GM18526 (cell line): ENCODE results near the gene TDRD7.

Source experiments
- POLR2A ChIP-seq: IDR thresholded peaks from 3 replicates; pipeline ENCODE4 v1.6.1; 2011; ENCODE audit not compliant: insufficient read length; ENCODE audit errors: extremely low read depth

TDRD7 gene

GRCh38 chr9:97431044-97431441, 19.1 kb downstream of the TDRD7 start:
- no peak for TF ChIP-seq POLR2A

GRCh38 chr9:97431549-97432143, 19.8 kb downstream of the TDRD7 start:
- TF ChIP-seq POLR2A: no peak

GRCh38 chr9:97437051-97437600, 25.2 kb downstream of the TDRD7 start:
- no peak for TF ChIP-seq POLR2A

- TF ChIP-seq POLR2A: no peak
Observed at GRCh38 chr9:97438257-97438656, 26.4 kb downstream of the TDRD7 start.

GRCh38 chr9:97438666-97439065, 26.8 kb downstream of the TDRD7 start:
- no peak for TF ChIP-seq POLR2A

GRCh38 chr9:97440160-97440559, 28.3 kb downstream of the TDRD7 start:
- no peak for TF ChIP-seq POLR2A

GRCh38 chr9:97441729-97442128, 29.8 kb downstream of the TDRD7 start:
- no peak for TF ChIP-seq POLR2A

GRCh38 chr9:97445119-97445701, 33.3 kb downstream of the TDRD7 start:
- no peak for TF ChIP-seq POLR2A

- no peak for TF ChIP-seq POLR2A
Observed at GRCh38 chr9:97447001-97447400, 35.1 kb downstream of the TDRD7 start.

- TF ChIP-seq POLR2A: no peak
Observed at GRCh38 chr9:97459326-97459725, 47.4 kb downstream of the TDRD7 start.

GRCh38 chr9:97462159-97462558, 50.3 kb downstream of the TDRD7 start:
- no peak for TF ChIP-seq POLR2A

- TF ChIP-seq POLR2A: no peak
Observed at GRCh38 chr9:97462914-97463313, 51.0 kb downstream of the TDRD7 start.

GRCh38 chr9:97468658-97469448, 57.0 kb downstream of the TDRD7 start:
- no peak for TF ChIP-seq POLR2A

- no peak for TF ChIP-seq POLR2A
Observed at GRCh38 chr9:97470076-97470475, 58.2 kb downstream of the TDRD7 start.

- no peak for TF ChIP-seq POLR2A
Observed at GRCh38 chr9:97473717-97474116, 61.8 kb downstream of the TDRD7 start.

- no peak for TF ChIP-seq POLR2A
Observed at GRCh38 chr9:97474372-97474925, 62.6 kb downstream of the TDRD7 start.
